Naive thymus-derived CD8-positive, alpha-beta T cell (primary cell): ENCODE measurements around the gene SLC17A3. TPM values are rescaled to one million over a fixed set of nuclear protein-coding genes. Genes with fewer than 3 reads are reported as not detected.

ENCODE experiments used
- ATAC-seq, 2 donors: fragments of 150-1000 bp; cut with Tn5 transposase in 1 of 2; sonication (Bioruptor Pico), chemical (Tn5 transposase) in 1 of 2; 1 replicate in 1 of 2; 2 replicates in 1 of 2; pipeline ENCODE4 v1.10.0; 2021; ENCODE audit warnings: mild to moderate bottlenecking in 2 of 2, moderate library complexity in 2 of 2
- POLR2A ChIA-PET: fragments of 350-600 bp; sonication (Branson Sonifier 250); formaldehyde crosslinking; loops from one replicate; lab custom pipeline; 2021; ENCODE audit warnings: antibody characterized with exemption; lab: Charles Lee
- DNase-seq, 10 donors: peaks; one replicate each; pipeline versions ENCODE4 v3.0.0 to v3.0.0-alpha.2; 2020 to 2022
- H3K27ac Mint-ChIP-seq, 10 donors: one replicate each; pipeline ENCODE4 v1.8.0; 2020 to 2022; ENCODE audit warnings: mild to moderate bottlenecking in 10 of 10, mixed read lengths in 10 of 10, moderate library complexity in 4 of 10, inconsistent platforms in 1 of 10
- H3K27me3 Mint-ChIP-seq, 5 donors: one replicate each; pipeline ENCODE4 v1.8.0; 2021 to 2022; ENCODE audit warnings: mixed read lengths in 5 of 5
- H3K36me3 Mint-ChIP-seq, 3 donors: one replicate each; pipeline ENCODE4 v1.8.0; 2020 to 2022; ENCODE audit warnings: mixed read lengths in 3 of 3, mild to moderate bottlenecking in 2 of 3, inconsistent platforms in 1 of 3
- H3K4me1 Mint-ChIP-seq, 4 donors: one replicate each; pipeline ENCODE4 v1.8.0; 2021 to 2022; ENCODE audit warnings: mixed read lengths in 4 of 4
- H3K4me3 Mint-ChIP-seq, 10 donors: one replicate each; pipeline ENCODE4 v1.8.0; 2020 to 2022; ENCODE audit warnings: mild to moderate bottlenecking in 10 of 10, mixed read lengths in 10 of 10, moderate library complexity in 6 of 10, inconsistent platforms in 1 of 10
- H3K9me3 Mint-ChIP-seq, 9 donors: one replicate each; pipeline ENCODE4 v1.8.0; 2020 to 2022; ENCODE audit warnings: mixed read lengths in 9 of 9, mild to moderate bottlenecking in 3 of 9, inconsistent platforms in 1 of 9, moderate library complexity in 1 of 9
- polyA plus RNA-seq, 3 donors: library from polyadenylated mRNA; unstranded; fragments of 300-500 nt; fragmentation: Illumina TruSeq; gene quantifications; one replicate each; pipeline ENCODE4 v1.2.3, GENCODE V29; 2021
- total RNA-seq, 8 experiments: library from RNA in 2 of 8; stranded (reverse) in 2 of 8; gene quantifications; one replicate each; pipeline ENCODE4 v1.2.3 and lab custom pipeline; 2021 to 2026

Gene SLC17A3
- total and polyA plus RNA-seq, 5 experiments from 2014 or later, result 0.35 TPM; not detected in 4

- POLR2A ChIA-PET, result no interaction called here
- no peaks in the 10 kb centered on the region for H3K9me3 Mint-ChIP-seq
- DNase-seq (no peak), ATAC-seq (no peak)
- H3K27ac Mint-ChIP-seq, result no peak overlapping the region
- no peaks in the 10 kb centered on the region for H3K4me1 Mint-ChIP-seq
- H3K4me3 Mint-ChIP-seq, result no peak overlapping the region
- no peaks in the 10 kb centered on the region for H3K36me3 Mint-ChIP-seq
- H3K27me3 Mint-ChIP-seq, result peaks cover 2 to 12% (median 4%) of the 10 kb centered on the region in 5 donors
These were observed 26.8 kb upstream of the SLC17A3 start for GRCh38 chr6:25900843-25901242.

DNA sequence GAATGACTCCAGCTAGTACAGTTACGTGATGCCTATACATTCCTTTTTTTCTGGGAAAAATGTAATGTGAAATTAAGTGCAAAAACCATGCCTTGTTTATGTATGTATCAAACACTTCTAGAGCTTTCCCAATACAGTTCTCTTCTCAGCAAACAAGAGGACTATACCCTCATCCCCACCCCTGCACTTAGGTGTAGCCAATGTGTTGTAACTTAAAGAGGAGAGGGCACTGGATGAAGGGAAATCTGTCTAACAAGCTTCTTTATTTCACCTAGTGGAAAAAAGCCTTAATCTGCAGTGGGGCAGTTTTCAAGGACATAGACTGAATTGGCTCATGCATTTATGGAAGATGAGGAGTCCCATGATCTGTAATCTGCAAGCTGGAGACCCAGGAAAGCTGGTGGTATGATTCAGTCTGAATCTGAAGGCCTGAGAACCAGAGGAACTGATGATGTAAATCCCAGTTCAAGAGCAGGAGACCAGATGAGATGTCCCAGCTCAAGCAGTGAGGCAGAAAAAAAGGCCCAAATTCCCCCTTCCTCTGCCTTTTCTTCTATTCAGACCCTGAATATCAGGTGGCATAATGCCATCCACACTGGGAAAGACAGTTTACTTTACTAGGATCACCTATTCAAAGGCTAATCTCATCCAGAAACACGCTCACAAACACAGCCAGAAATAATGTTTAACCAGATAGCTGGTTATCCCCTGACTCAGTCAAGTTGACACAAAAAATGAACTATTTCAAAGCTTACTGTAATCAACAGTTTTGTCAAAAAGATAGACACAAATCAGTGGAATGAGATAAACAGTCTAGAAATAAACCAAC is 25.8 kb upstream of the SLC17A3 start:
- DNase-seq (no peak), ATAC-seq (no peak)
- H3K27ac Mint-ChIP-seq, result no peak overlapping the region
- no peaks in the 10 kb centered on the region for H3K9me3 Mint-ChIP-seq
- no peak overlapping the region for H3K4me3 Mint-ChIP-seq
- H3K36me3 Mint-ChIP-seq, result no peaks in the 10 kb centered on the region
- H3K27me3 Mint-ChIP-seq, result peaks cover 0 to 12% (median 3%) of the 10 kb centered on the region in 5 donors
- POLR2A ChIA-PET, result no interaction called here
- no peaks in the 10 kb centered on the region for H3K4me1 Mint-ChIP-seq

- no peaks in the 10 kb centered on the region for H3K4me1 Mint-ChIP-seq
- no peaks in the 10 kb centered on the region for H3K9me3 Mint-ChIP-seq
- peaks cover 0 to 12% (median 5%) of the 10 kb centered on the region in 5 donors for H3K27me3 Mint-ChIP-seq
- DNase-seq, result no peak
- H3K4me3 Mint-ChIP-seq, result no peak overlapping the region
- H3K36me3 Mint-ChIP-seq, result no peaks in the 10 kb centered on the region
- no peak for ATAC-seq
- H3K27ac Mint-ChIP-seq, result no peak overlapping the region
- POLR2A ChIA-PET, result interaction anchor here (0.6 kb wide), 1 partner anchor 10 kb away, joined by 4 read pairs; no protein-coding TSS in a partner anchor
These were observed 25.1 kb upstream of the SLC17A3 start for GRCh38 chr6:25899123-25899522.

DNA sequence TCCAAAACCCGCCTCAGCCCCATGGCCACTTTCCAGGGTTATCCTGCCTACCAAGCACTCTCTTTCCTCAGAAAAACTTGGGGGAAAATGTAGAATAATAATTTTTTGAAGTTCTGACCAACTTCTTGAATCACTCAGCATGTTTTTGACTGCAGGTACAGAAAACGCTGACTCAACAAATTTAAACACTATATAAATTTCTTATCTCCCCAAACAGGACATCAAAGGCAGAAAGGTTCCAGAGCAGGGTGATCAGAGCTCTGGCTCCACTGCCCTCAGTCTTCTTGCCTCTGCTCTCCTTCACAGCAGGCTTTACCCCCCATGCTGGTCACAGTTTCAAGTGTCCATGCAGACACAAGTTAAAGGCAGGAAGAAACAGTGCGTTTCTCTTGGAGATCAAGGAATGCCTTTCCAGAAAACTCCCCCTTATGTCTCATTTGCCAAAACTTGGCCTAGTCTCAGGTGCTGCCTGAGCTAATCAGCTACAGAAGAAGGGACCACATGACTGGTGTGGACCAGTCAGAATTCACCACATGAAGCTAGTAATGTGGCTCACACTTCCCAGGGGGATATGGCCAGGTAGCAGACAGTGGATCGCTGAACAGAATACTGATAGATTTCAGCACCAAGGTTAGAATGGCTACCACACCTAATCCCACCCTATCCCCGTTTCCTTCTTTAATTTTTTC is 24.4 kb upstream of the SLC17A3 start:
- Mint-ChIP-seq H3K27me3 (peaks cover 0 to 10% (median 7%) of the 10 kb centered on the region in 5 donors), H3K36me3 (no peaks in the 10 kb centered on the region), H3K4me1 (no peaks in the 10 kb centered on the region), H3K27ac (no peak overlapping the region), H3K4me3 (no peak overlapping the region), H3K9me3 (no peaks in the 10 kb centered on the region)
- ATAC-seq (no peak), DNase-seq (no peak)
- POLR2A ChIA-PET, result interaction anchor here (0.6 kb wide), 1 partner anchor 11 kb away, joined by 4 read pairs; no protein-coding TSS in a partner anchor

- H3K9me3 Mint-ChIP-seq, result no peaks in the 10 kb centered on the region
- DNase-seq, result no peak
- ATAC-seq, result no peak
- no peak overlapping the region for H3K4me3 Mint-ChIP-seq
- H3K4me1 Mint-ChIP-seq, result no peaks in the 10 kb centered on the region
- H3K27me3 Mint-ChIP-seq, result peaks cover 0 to 5% (median 2%) of the 10 kb centered on the region in 5 donors
- H3K36me3 Mint-ChIP-seq, result no peaks in the 10 kb centered on the region
- no peak overlapping the region for H3K27ac Mint-ChIP-seq
- POLR2A ChIA-PET, result no interaction called here
These were observed 22.2 kb upstream of the SLC17A3 start for GRCh38 chr6:25896252-25896651.

GRCh38 chr6:25895771-25896170 is 21.7 kb upstream of the SLC17A3 start:
- Mint-ChIP-seq H3K4me3 (no peak overlapping the region), H3K27me3 (peaks cover 0 to 5% (median 2%) of the 10 kb centered on the region in 5 donors), H3K9me3 (no peaks in the 10 kb centered on the region), H3K27ac (no peak overlapping the region), H3K4me1 (no peaks in the 10 kb centered on the region), H3K36me3 (no peaks in the 10 kb centered on the region)
- DNase-seq (no peak), ATAC-seq (no peak)
- POLR2A ChIA-PET, result no interaction called here

GRCh38 chr6:25893778-25894177 is 19.7 kb upstream of the SLC17A3 start:
- peaks cover 0 to 5% (median 3%) of the 10 kb centered on the region in 5 donors for H3K27me3 Mint-ChIP-seq
- no peak overlapping the region for H3K4me3 Mint-ChIP-seq
- H3K9me3 Mint-ChIP-seq, result no peaks in the 10 kb centered on the region
- H3K36me3 Mint-ChIP-seq, result no peaks in the 10 kb centered on the region
- no peak for ATAC-seq
- POLR2A ChIA-PET, result no interaction called here
- no peak overlapping the region for H3K27ac Mint-ChIP-seq
- no peak for DNase-seq
- H3K4me1 Mint-ChIP-seq, result no peaks in the 10 kb centered on the region

GRCh38 chr6:25892877-25893276 is 18.8 kb upstream of the SLC17A3 start:
- Mint-ChIP-seq H3K27ac (no peak overlapping the region), H3K9me3 (no peaks in the 10 kb centered on the region)
- POLR2A ChIA-PET, result no interaction called here

GRCh38 chr6:25889877-25890853 is 16.1 kb upstream of the SLC17A3 start:
- no peaks in the 10 kb centered on the region for H3K4me1 Mint-ChIP-seq
- H3K27ac Mint-ChIP-seq, result peak overlapping the region in 1 of 10 donors; percentile 71
- no peak overlapping the region for H3K4me3 Mint-ChIP-seq
- DNase-seq (peak in 4 of 10 donors; percentile 14 to 22 (median 20)), ATAC-seq (no peak)
- H3K9me3 Mint-ChIP-seq, result peaks cover 0 to 2% (median 0%) of the 10 kb centered on the region in 9 donors
- no peaks in the 10 kb centered on the region for H3K36me3 Mint-ChIP-seq
- POLR2A ChIA-PET, result no interaction called here
- peaks cover 0 to 5% (median 4%) of the 10 kb centered on the region in 5 donors for H3K27me3 Mint-ChIP-seq

More at GRCh38 chr6:25892877-25893276, 18.8 kb upstream of the SLC17A3 start:
- Mint-ChIP-seq H3K4me3 (no peak overlapping the region), H3K36me3 (no peaks in the 10 kb centered on the region), H3K4me1 (no peaks in the 10 kb centered on the region), H3K27me3 (peaks cover 0 to 5% (median 3%) of the 10 kb centered on the region in 5 donors)
- DNase-seq, result no peak
- ATAC-seq, result no peak

DNA sequence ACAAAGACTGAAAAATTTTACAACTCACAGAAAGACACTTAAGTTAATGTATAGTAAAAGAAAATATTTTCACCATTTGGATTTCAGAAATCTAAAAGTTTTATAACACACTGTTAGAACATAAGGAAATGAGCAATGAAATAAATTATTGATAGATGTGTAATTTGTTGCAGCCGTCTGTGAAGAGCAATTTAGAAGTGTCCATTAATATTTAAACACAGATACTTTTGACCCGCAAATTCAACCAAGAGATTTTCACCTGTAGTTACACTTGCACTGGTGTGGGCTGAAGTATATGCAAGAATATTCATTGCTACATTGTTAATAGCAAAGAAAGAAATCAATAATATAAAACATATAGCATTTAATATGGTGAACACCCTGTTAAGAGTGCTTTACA is 14.6 kb upstream of the SLC17A3 start:
- Mint-ChIP-seq H3K36me3 (no peaks in the 10 kb centered on the region), H3K27ac (no peak overlapping the region), H3K27me3 (peaks cover 0 to 3% (median 0%) of the 10 kb centered on the region in 5 donors), H3K4me3 (no peak overlapping the region), H3K4me1 (no peaks in the 10 kb centered on the region), H3K9me3 (peaks cover 0 to 2% (median 0%) of the 10 kb centered on the region in 9 donors)
- POLR2A ChIA-PET, result no interaction called here
- DNase-seq (no peak), ATAC-seq (no peak)

DNA sequence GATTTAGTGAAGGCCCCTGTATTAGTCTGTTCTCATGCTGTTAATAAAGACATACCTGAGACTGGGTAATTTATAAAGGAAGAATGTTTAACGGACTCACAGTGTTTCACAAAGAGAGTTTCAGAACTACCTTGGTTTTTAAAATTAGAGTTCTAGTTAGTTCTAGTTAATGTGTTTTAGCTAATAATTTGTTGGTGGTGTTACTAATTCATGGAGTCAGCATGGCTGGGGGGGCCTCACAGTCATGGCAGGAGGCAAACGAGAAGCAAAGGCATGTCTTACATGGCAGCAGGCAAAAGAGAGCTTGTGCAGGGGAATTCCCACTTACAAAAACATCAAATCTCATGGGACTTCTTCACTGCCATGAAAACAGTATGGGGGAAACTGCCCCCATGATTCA is 12.0 kb upstream of the SLC17A3 start:
- POLR2A ChIA-PET, result no interaction called here
- peaks cover 0 to 2% (median 0%) of the 10 kb centered on the region in 9 donors for H3K9me3 Mint-ChIP-seq
- no peak overlapping the region for H3K27ac Mint-ChIP-seq
- DNase-seq (no peak), ATAC-seq (no peak)
- H3K4me1 Mint-ChIP-seq, result peaks cover 2 to 9% (median 4%) of the 10 kb centered on the region in 4 donors
- no peak overlapping the region for H3K4me3 Mint-ChIP-seq
- peaks cover 0 to 4% (median 0%) of the 10 kb centered on the region in 5 donors for H3K27me3 Mint-ChIP-seq
- H3K36me3 Mint-ChIP-seq, result no peaks in the 10 kb centered on the region

- H3K27me3 Mint-ChIP-seq, result peaks cover 0 to 4% (median 0%) of the 10 kb centered on the region in 5 donors
- DNase-seq, result no peak
- no peaks in the 10 kb centered on the region for H3K36me3 Mint-ChIP-seq
- ATAC-seq, result no peak
- peaks cover 0 to 2% (median 0%) of the 10 kb centered on the region in 9 donors for H3K9me3 Mint-ChIP-seq
- no peak overlapping the region for H3K27ac Mint-ChIP-seq
- no peak overlapping the region for H3K4me3 Mint-ChIP-seq
- POLR2A ChIA-PET, result no interaction called here
- peaks cover 2 to 9% (median 4%) of the 10 kb centered on the region in 4 donors for H3K4me1 Mint-ChIP-seq
These were observed 9.9 kb upstream of the SLC17A3 start for GRCh38 chr6:25883991-25884390.
